IMR-90 (cell line): Measurements from ENCODE around the gene ROBO3. TPM values are rescaled to one million over a fixed set of nuclear protein-coding genes. Genes with fewer than 3 reads are reported as not detected.

Source experiments
- ATAC-seq: fragments of 200-7000 bp; cut with Tn5 transposase; 2 replicates; pipeline ENCODE4 v1.9.1; 2020; ENCODE audit warnings: low read depth, mild to moderate bottlenecking, moderate library complexity
- BruUV-seq: library from RNA; stranded (reverse); fragments of 400-500 nt; replicated peaks from 2 replicates; lab custom pipeline; 2021; lab: Mats Ljungman, UMichigan
- CTCF ChIA-PET: fragments of 300-600 bp; formaldehyde crosslinking; extraction: SDS; loops from one replicate; lab custom pipeline; 2021; ENCODE audit warnings: antibody characterized with exemption; lab: Yijun Ruan, JAX
- POLR2A ChIA-PET: fragments of 300-600 bp; sonication (Branson Sonifier 250); formaldehyde crosslinking; loops from one replicate; lab custom pipeline; 2022; ENCODE audit warnings: antibody characterized with exemption; ENCODE audit not compliant: unreplicated experiment; lab: Charles Lee
- DNase-seq: peaks from one replicate; pipeline ENCODE4 v3.0.0; 2013
- H2AFZ ChIP-seq: replicated peaks from 2 replicates; pipeline ENCODE3; 2013; ENCODE audit warnings: low read length, mild to moderate bottlenecking; ENCODE audit not compliant: poor library complexity
- H2AK5ac ChIP-seq: 2 replicates; pipeline ENCODE4 v1.6.1; 2013; ENCODE audit warnings: low read depth, low read length, inconsistent platforms
- H2AK9ac ChIP-seq: replicated peaks from 2 replicates; pipeline ENCODE3; 2013; ENCODE audit warnings: mild to moderate bottlenecking, low read depth, low read length, moderate library complexity; ENCODE audit not compliant: poor library complexity
- H2BK120ac ChIP-seq: 2 replicates; pipeline ENCODE4 v1.6.1; 2013; ENCODE audit warnings: low read depth, low read length, inconsistent platforms
- H2BK15ac ChIP-seq: 3 replicates; pipeline ENCODE4 v1.6.1; 2013; ENCODE audit warnings: low read depth, low read length, inconsistent platforms
- H2BK20ac ChIP-seq: 2 replicates; pipeline ENCODE4 v1.6.1; 2013; ENCODE audit warnings: low read depth, mild to moderate bottlenecking, inconsistent platforms, low read length, moderate library complexity
- H2BK5ac ChIP-seq: 2 replicates; pipeline ENCODE4 v1.6.1; 2013; ENCODE audit warnings: mild to moderate bottlenecking, low read depth, low read length, inconsistent platforms; ENCODE audit not compliant: poor library complexity, severe bottlenecking
- H3K14ac ChIP-seq: replicated peaks from 2 replicates; pipeline ENCODE4 v1.6.1; 2013; ENCODE audit warnings: low read depth, low read length, inconsistent platforms
- H3K18ac ChIP-seq: 2 replicates; pipeline ENCODE4 v1.6.1; 2013; ENCODE audit warnings: low read depth, low read length, control low read depth
- H3K23ac ChIP-seq: 2 replicates; pipeline ENCODE4 v1.6.1; 2013; ENCODE audit warnings: low read depth, low read length, inconsistent platforms
- H3K27ac ChIP-seq: 2 replicates; pipeline ENCODE4 v1.5.1; 2013; ENCODE audit warnings: mild to moderate bottlenecking, control low read depth, low read length; ENCODE audit not compliant: insufficient read depth
- H3K27me3 ChIP-seq: 2 replicates; pipeline ENCODE4 v1.6.1; 2013; ENCODE audit warnings: low read length; ENCODE audit not compliant: control insufficient read depth, insufficient read depth
- H3K36me3 ChIP-seq: 2 replicates; pipeline ENCODE4 v1.6.1; 2013; ENCODE audit warnings: low read length, mixed read lengths; ENCODE audit not compliant: control insufficient read depth, insufficient read depth
- H3K4ac ChIP-seq: 2 replicates; pipeline ENCODE4 v1.6.1; 2013; ENCODE audit warnings: low read depth, low read length, inconsistent platforms
- H3K4me1 ChIP-seq: 2 replicates; pipeline ENCODE4 v1.6.1; 2013; ENCODE audit warnings: low read length, mixed read lengths; ENCODE audit not compliant: control insufficient read depth, insufficient read depth
- H3K4me2 ChIP-seq: 2 replicates; pipeline ENCODE4 v1.6.1; 2013; ENCODE audit warnings: low read depth, mild to moderate bottlenecking, control low read depth, low read length, moderate library complexity
- H3K4me3 ChIP-seq: 2 replicates; pipeline ENCODE4 v1.5.1; 2013; ENCODE audit warnings: low read depth, mild to moderate bottlenecking, control low read depth, low read length, moderate library complexity; ENCODE audit not compliant: insufficient read depth
- H3K56ac ChIP-seq: 2 replicates; pipeline ENCODE4 v1.6.1; 2013; ENCODE audit warnings: low read length, inconsistent platforms; ENCODE audit not compliant: insufficient read depth; ENCODE audit errors: extremely low read depth
- H3K79me1 ChIP-seq, 2 experiments: 2 replicates each; pipeline ENCODE4 v1.6.1; 2013; ENCODE audit warnings: low read length in 2 of 2, inconsistent platforms in 1 of 2, low read depth in 1 of 2
- H3K9ac ChIP-seq: 2 replicates; pipeline ENCODE4 v1.6.1; 2013; ENCODE audit warnings: low read depth, low read length, control low read depth
- H3K9me1 ChIP-seq: 2 replicates; pipeline ENCODE4 v1.6.1; 2013; ENCODE audit warnings: low read length, inconsistent platforms; ENCODE audit not compliant: insufficient read depth
- H3K9me3 ChIP-seq: 2 replicates; pipeline ENCODE4 v1.6.1; 2013; ENCODE audit warnings: low read length; ENCODE audit not compliant: control insufficient read depth, insufficient read depth
- H4K20me1 ChIP-seq: 2 replicates; pipeline ENCODE4 v1.6.1; 2013; ENCODE audit warnings: low read length, inconsistent platforms; ENCODE audit not compliant: insufficient read depth
- H4K5ac ChIP-seq: 2 replicates; pipeline ENCODE4 v1.6.1; 2013; ENCODE audit warnings: mild to moderate bottlenecking, low read depth, low read length, control low read depth
- H4K8ac ChIP-seq, 2 experiments: 2 replicates each; pipeline ENCODE4 v1.6.1; 2013; ENCODE audit warnings: low read depth in 2 of 2, low read length in 2 of 2, control low read depth in 1 of 2, inconsistent platforms in 1 of 2
- H4K91ac ChIP-seq: 2 replicates; pipeline ENCODE4 v1.6.1; 2013; ENCODE audit warnings: low read depth, low read length, inconsistent platforms; ENCODE audit not compliant: insufficient read depth
- NFE2L2 ChIP-seq: fragments of 150-350 bp; IDR thresholded peaks from 2 replicates; pipeline ENCODE4 v1.6.1; 2016; ENCODE audit warnings: low read depth, mild to moderate bottlenecking, low read length
- WGBS, 2 experiments: methylation state at CpG; one replicate each; pipeline versions ENCODE4 v1.1.5 to v1.1.7; 2013; ENCODE audit warnings: missing lambda C conversion rate in 2 of 2; ENCODE audit not compliant: insufficient read length in 1 of 2; ENCODE audit errors: extremely low coverage in 2 of 2; 5-methylcytosine and 5-hydroxymethylcytosine counted together
- dilution Hi-C: fragments of 300-500 bp; cut with HindIII; formaldehyde crosslinking; loops from one replicate; pipeline ENCODE4 v1.14.3; 2018; ENCODE audit warnings: low sequenced_read_pairs; ENCODE audit not compliant: unreplicated experiment
- in situ Hi-C: fragments of 300-500 bp; cut with MboI; formaldehyde crosslinking; loops from 3 replicates; pipeline ENCODE4 v1.14.3; 2019; ENCODE audit warnings: low sequenced_read_pairs, inconsistent platforms, mixed read lengths
- intact Hi-C: fragments of 100-400 bp; cut with micrococcal nuclease; formaldehyde crosslinking; loops from 2 replicates; pipeline ENCODE4 v1.10.0; 2022
- polyA plus RNA-seq, 3 experiments: library from polyadenylated mRNA; depleted of rRNA; stranded (reverse); fragments of >200 nt; gene quantifications; 2 replicates each; pipeline ENCODE4 v1.2.3, GENCODE V29; 2012; ENCODE audit warnings: low replicate concordance in 1 of 3
- total RNA-seq: library from RNA; depleted of rRNA; stranded (reverse); fragments of >200 nt; gene quantifications from 2 replicates; pipeline ENCODE4 v1.2.3, GENCODE V29; 2012

Gene ROBO3
- total and polyA plus RNA-seq, 2 of the 4 experiments (the other 2 are of a cell fraction): 12.0 to 54.1 TPM

GRCh38 chr11:124831897-124832296 lies 33.3 kb upstream of the ROBO3 start:
- no TSS peak for BruUV-seq
- no peak overlapping the region for H2BK120ac ChIP-seq
- H2AK5ac ChIP-seq: no peak overlapping the region
- no peaks in the 10 kb centered on the region for H3K9me3 ChIP-seq
- no peak overlapping the region for H4K5ac ChIP-seq
- no peak overlapping the region for H2BK5ac ChIP-seq
- H2AFZ ChIP-seq: no peak overlapping the region
- no peak overlapping the region for H3K27ac ChIP-seq
- H3K18ac ChIP-seq: no peak overlapping the region
- dilution Hi-C loops: no loop called here
- POLR2A ChIA-PET: no interaction called here
- no peak overlapping the region for H3K23ac ChIP-seq
- ATAC-seq (no peak), DNase-seq (no peak)
- no peak overlapping the region for H3K4me3 ChIP-seq
- H3K79me1 ChIP-seq: no peaks in the 10 kb centered on the region
- CTCF ChIA-PET: interaction anchor here (1.5 kb wide), 1 partner anchor 188 kb away, joined by 3 read pairs; no protein-coding TSS in a partner anchor
- H4K20me1 ChIP-seq: no peaks in the 10 kb centered on the region
- H3K56ac ChIP-seq: no peak overlapping the region
- H2AK9ac ChIP-seq: no peak overlapping the region
- no peak overlapping the region for H4K8ac ChIP-seq
- H3K4ac ChIP-seq: no peak overlapping the region
- H4K91ac ChIP-seq: no peak overlapping the region
- no peak overlapping the region for H2BK20ac ChIP-seq
- H3K14ac ChIP-seq: no peak overlapping the region
- no peak overlapping the region for H2BK15ac ChIP-seq
- in situ Hi-C loops: loop anchor here (10.0 kb wide), 2 partner anchors 67 to 187 kb away; partner anchors contain the start of gene ESAM
- intact Hi-C loops: no loop called here
- H3K4me2 ChIP-seq: no peak overlapping the region
- H3K9ac ChIP-seq: no peak overlapping the region
- TF ChIP-seq NFE2L2: no peak
- WGBS, 2 experiments: no CpG with 5 or more reads among the region's 2 CpGs
- H3K9me1 ChIP-seq: no peaks in the 10 kb centered on the region
- no peaks in the 10 kb centered on the region for H3K4me1 ChIP-seq
- H3K27me3 ChIP-seq: peaks cover 27% of the 10 kb centered on the region
- H3K36me3 ChIP-seq: no peaks in the 10 kb centered on the region
